ENCODE results near the gene NACAD. TPM values are rescaled to one million over a fixed set of nuclear protein-coding genes. Genes with fewer than 3 reads are reported as not detected.

NACAD gene
- polyA plus RNA-seq, 1 experiment: 0.54 TPM

DNA sequence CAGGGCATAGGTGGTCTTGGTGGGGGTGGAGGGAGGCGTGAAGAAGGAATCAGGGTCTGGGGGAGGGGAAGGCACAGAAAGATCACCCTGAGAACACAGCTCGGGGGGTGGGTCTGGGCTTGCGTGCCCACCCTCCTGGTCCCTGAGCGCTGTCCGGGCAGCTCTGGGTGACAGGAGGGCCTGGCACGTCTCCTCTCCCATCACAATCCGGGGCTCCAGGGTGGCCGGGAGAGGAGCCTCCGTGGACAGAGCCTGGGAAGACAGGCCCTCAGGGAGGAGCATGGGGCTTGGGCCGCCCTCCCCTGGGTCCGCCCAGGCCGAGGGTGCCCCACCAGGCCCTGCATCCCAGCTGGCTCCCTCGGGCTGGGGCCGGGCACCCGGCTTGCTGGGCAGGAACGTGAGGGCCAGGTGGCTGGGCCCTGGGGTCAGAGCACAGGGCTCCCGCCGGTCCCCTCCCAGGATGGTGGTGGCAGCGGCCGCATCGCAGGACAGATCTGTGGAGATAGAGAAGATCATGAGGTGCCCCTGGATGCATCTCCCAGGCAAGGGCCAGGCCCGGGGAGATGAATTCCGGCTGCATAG is 3.1 kb downstream of the NACAD start:
- POLR2A ChIA-PET: no interaction called here
- CTCF ChIA-PET: no interaction called here
- no peaks in the 10 kb centered on the region for H3K27me3 ChIP-seq (ENCODE audit: control insufficient read depth, insufficient read depth, low read length)
- DNase-seq (ENCODE audit: low read depth): no peak
- no peak overlapping the region for H3K4me3 ChIP-seq (ENCODE audit: low read depth, low read length)
- H3K36me3 ChIP-seq (ENCODE audit: control insufficient read depth, insufficient read depth, low read length): 0 out of 2 replicates have a peak, but pooled peaks cover 1% of the 10 kb centered on the region
- TF ChIP-seq, protein P1, sequence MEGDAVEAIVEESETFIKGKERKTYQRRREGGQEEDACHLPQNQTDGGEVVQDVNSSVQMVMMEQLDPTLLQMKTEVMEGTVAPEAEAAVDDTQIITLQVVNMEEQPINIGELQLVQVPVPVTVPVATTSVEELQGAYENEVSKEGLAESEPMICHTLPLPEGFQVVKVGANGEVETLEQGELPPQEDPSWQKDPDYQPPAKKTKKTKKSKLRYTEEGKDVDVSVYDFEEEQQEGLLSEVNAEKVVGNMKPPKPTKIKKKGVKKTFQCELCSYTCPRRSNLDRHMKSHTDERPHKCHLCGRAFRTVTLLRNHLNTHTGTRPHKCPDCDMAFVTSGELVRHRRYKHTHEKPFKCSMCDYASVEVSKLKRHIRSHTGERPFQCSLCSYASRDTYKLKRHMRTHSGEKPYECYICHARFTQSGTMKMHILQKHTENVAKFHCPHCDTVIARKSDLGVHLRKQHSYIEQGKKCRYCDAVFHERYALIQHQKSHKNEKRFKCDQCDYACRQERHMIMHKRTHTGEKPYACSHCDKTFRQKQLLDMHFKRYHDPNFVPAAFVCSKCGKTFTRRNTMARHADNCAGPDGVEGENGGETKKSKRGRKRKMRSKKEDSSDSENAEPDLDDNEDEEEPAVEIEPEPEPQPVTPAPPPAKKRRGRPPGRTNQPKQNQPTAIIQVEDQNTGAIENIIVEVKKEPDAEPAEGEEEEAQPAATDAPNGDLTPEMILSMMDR (IDR thresholded peaks at IDR 0.05; ENCODE audit: insufficient read depth, low read depth, low read length): no peak

DNA sequence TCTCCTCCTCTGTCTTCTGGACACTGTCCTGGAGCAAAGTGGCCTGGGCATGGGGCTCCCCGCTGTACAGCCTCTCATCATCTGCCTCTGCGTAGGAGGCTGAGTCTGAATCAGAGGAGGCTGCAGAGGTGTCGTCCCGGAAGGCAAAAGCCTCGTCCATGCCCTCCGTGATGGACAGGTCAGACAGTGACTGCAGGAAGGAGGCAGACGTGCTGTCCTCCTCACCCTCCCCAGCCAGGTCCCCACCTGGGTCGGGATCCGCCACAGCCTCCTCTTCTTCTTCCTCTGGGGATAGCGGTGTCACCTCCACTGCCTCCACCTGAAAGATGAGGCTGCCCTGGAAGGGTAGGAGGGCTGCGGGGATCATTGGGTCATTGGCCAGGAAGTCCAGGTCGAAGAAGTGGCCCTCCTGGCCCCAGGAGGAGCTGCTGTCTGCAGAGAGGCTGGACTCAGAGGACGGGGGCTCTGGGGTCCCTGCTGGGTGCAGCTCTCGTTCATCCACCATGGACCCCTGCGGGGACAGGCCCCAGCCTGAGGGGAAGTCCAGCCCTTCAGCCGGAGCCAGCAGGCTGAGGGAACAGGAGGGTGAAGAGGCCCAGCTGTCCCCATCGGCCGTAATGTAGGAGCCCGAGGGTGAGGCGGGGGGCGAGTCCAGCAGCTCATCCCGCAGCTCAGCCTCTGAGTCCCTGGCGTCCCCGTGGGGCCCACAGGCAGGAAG is 3.7 kb downstream of the NACAD start:
- no peak for DNase-seq (ENCODE audit: low read depth)
- Histone ChIP-seq H3K27me3 (ENCODE audit: control insufficient read depth, insufficient read depth, low read length) (no peaks in the 10 kb centered on the region), H3K4me3 (ENCODE audit: low read depth, low read length) (no peak overlapping the region), H3K36me3 (ENCODE audit: control insufficient read depth, insufficient read depth, low read length) (0 out of 2 replicates have a peak, but pooled peaks cover 1% of the 10 kb centered on the region)
- ChIA-PET CTCF (no interaction called here), POLR2A (no interaction called here)
- TF ChIP-seq, protein P1 (IDR thresholded peaks at IDR 0.05; ENCODE audit: insufficient read depth, low read depth, low read length): no peak

DNA sequence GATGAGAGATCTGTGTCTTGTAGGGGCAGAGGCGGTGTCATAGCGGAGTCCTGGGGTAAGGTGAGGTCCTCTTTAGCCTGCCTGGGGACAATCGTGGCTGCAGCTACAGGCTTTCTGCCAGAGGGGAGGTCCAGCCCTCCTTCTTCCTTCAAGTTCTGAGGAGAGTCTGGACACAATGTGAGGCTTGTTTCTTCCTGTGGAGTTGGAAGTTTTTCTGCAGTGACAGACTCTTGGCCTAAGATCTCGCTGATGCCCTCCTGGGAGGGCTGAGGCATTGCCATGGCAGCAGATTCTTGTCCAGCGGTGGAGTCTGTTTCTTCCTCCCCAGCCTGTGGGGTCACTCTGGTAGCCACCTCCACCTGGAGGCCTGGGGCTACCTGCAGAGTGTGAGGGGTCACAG is 4.4 kb downstream of the NACAD start:
- Histone ChIP-seq H3K27me3 (ENCODE audit: control insufficient read depth, insufficient read depth, low read length) (no peaks in the 10 kb centered on the region), H3K4me3 (ENCODE audit: low read depth, low read length) (no peak overlapping the region), H3K36me3 (ENCODE audit: control insufficient read depth, insufficient read depth, low read length) (0 out of 2 replicates have a peak, but pooled peaks cover 1% of the 10 kb centered on the region)
- DNase-seq (ENCODE audit: low read depth): no peak
- TF ChIP-seq, protein P1 (IDR thresholded peaks at IDR 0.05; ENCODE audit: insufficient read depth, low read depth, low read length): no peak
- ChIA-PET POLR2A (no interaction called here), CTCF (no interaction called here)

DNA sequence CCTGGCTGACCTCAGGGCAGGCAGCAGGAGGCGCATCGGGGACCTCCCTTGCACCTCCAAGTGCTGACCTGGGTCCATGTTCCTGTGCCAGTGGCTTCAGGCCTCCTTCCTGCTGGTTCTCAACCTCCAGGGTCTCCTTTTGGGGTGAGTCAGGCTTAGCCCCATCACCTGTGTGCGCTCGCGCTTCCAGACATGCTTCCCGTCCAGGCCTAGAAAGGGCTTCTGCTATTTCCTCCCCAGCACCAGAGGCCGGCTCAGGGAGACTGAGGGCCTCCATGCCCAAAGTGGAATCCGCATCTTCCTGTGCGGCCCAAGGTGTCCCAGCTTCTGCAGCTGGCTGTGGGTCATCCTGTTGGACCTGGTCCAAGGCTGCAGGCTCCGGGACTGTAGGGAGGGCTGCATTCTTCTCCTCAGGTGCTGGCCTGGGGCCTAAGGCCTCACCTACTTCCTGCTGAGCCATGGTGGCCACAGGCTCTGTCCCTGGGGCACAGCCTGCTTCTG is 5.9 kb downstream of the NACAD start:
- POLR2A ChIA-PET: no interaction called here
- TF ChIP-seq, protein P1 (IDR thresholded peaks at IDR 0.05; ENCODE audit: insufficient read depth, low read depth, low read length): no peak
- no peak overlapping the region for H3K4me3 ChIP-seq (ENCODE audit: low read depth, low read length)
- CTCF ChIA-PET: no interaction called here
- 0 out of 2 replicates have a peak, but pooled peaks cover 2% of the 10 kb centered on the region for H3K36me3 ChIP-seq (ENCODE audit: control insufficient read depth, insufficient read depth, low read length)
- H3K27me3 ChIP-seq (ENCODE audit: control insufficient read depth, insufficient read depth, low read length): no peaks in the 10 kb centered on the region
- no peak for DNase-seq (ENCODE audit: low read depth)

DNA sequence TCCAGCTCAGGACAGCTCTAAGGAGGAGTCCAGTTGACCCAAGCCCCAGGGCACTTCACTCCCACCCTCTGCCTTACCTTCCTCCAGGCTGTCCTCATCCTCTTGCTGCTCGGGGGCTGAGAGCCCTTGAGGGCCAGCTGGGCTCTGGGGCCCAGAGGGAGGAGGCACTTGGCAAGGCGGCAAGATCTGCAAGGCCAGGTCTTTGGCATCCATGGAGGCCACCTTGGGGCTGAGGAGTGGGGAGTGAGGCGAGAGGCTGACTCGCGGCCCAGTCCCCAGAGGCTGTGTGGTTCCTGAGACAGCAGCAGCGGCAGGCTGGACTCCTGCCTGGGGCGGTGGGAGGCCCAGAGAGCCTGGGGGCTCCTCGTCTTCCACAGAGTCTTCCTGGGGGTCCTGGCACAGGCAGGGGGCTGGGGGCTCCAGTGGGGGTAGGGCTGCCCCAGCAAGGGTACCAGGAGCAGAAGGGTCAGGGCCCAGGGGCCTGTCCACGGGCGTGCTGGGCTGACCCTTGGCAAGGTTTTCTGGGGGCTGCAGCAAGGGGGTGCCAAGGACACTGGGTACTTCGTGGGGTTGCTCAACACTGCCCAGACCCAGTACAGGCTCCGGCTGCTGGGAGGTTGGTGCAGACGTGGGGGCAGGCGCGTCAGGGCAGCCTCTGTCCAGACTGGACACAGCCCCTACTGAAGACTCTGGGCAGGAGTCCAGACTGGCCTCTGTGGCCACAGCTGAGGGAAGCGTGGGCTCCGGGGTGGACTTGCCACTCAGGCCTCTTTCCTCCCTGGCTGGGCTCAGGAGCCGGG is 6.5 kb downstream of the NACAD start:
- no peak for DNase-seq (ENCODE audit: low read depth)
- POLR2A ChIA-PET: no interaction called here
- Histone ChIP-seq H3K4me3 (ENCODE audit: low read depth, low read length) (no peak overlapping the region), H3K36me3 (ENCODE audit: control insufficient read depth, insufficient read depth, low read length) (0 out of 2 replicates have a peak, but pooled peaks cover 2% of the 10 kb centered on the region), H3K27me3 (ENCODE audit: control insufficient read depth, insufficient read depth, low read length) (no peaks in the 10 kb centered on the region)
- TF ChIP-seq, protein P1 (IDR thresholded peaks at IDR 0.05; ENCODE audit: insufficient read depth, low read depth, low read length): no peak
- CTCF ChIA-PET: no interaction called here
